SJCRH30 (cell line): ENCODE data around the gene C4BPA. TPM values are rescaled to one million over a fixed set of nuclear protein-coding genes. Genes with fewer than 3 reads are reported as not detected.

Source experiments
- DNase-seq, 2 experiments: peaks; one replicate each; pipeline ENCODE4 v3.0.0-alpha.2; 2015 to 2020
- H3K27ac ChIP-seq: fragments of 250-450 bp; sonication (Bioruptor Pico); 2 replicates; pipeline ENCODE4 v1.5.1; 2020; ENCODE audit warnings: mild to moderate bottlenecking, moderate library complexity
- H3K27me3 ChIP-seq: fragments of 250-450 bp; sonication (Bioruptor Pico); 2 replicates; pipeline ENCODE4 v1.5.1; 2020; ENCODE audit warnings: mild to moderate bottlenecking, moderate library complexity
- H3K36me3 ChIP-seq: fragments of 250-450 bp; sonication (Bioruptor Pico); 2 replicates; pipeline ENCODE4 v1.5.1; 2020; ENCODE audit warnings: mild to moderate bottlenecking, moderate library complexity
- H3K4me1 ChIP-seq: fragments of 250-450 bp; sonication (Bioruptor Pico); 2 replicates; pipeline ENCODE4 v1.5.1; 2020; ENCODE audit warnings: mild to moderate bottlenecking, moderate library complexity
- H3K4me3 ChIP-seq: fragments of 250-450 bp; sonication (Bioruptor Pico); 2 replicates; pipeline ENCODE4 v1.5.1; 2020; ENCODE audit warnings: mild to moderate bottlenecking, moderate library complexity
- H3K9me3 ChIP-seq: fragments of 250-450 bp; sonication (Bioruptor Pico); replicated peaks from 2 replicates; pipeline ENCODE4 v1.5.1; 2020; ENCODE audit warnings: mild to moderate bottlenecking, moderate library complexity
- total RNA-seq: library from RNA; depleted of rRNA; stranded (reverse); fragments of >200 nt; shearing (Covaris generic); gene quantifications from 2 replicates; pipeline ENCODE4 v1.2.3, GENCODE V29; 2014; rRNA removed

Gene C4BPA
- 0.05 and 0.06 TPM in 2 replicates for total RNA-seq

- Histone ChIP-seq H3K4me1 (no peaks in the 10 kb centered on the region), H3K27me3 (peaks cover 13% of the 10 kb centered on the region), H3K9me3 (no peaks in the 10 kb centered on the region), H3K36me3 (no peaks in the 10 kb centered on the region), H3K27ac (no peak within 1 kb of the TSS), H3K4me3 (no peak within 1 kb of the TSS)
- DNase-seq, result no peak
These were observed at the start of gene C4BPA for GRCh38 chr1:207103892-207104373. Gene C4BPA (plus strand): TSS chr1:207104233. CDS start chr1:207113026, 8,793 bp downstream.

- no peak overlapping the region for H3K4me3 ChIP-seq
- no peak overlapping the region for H3K27ac ChIP-seq
- no peak for DNase-seq
These were observed 49.5 kb upstream of the C4BPA start for GRCh38 chr1:207054491-207054890.

DNA sequence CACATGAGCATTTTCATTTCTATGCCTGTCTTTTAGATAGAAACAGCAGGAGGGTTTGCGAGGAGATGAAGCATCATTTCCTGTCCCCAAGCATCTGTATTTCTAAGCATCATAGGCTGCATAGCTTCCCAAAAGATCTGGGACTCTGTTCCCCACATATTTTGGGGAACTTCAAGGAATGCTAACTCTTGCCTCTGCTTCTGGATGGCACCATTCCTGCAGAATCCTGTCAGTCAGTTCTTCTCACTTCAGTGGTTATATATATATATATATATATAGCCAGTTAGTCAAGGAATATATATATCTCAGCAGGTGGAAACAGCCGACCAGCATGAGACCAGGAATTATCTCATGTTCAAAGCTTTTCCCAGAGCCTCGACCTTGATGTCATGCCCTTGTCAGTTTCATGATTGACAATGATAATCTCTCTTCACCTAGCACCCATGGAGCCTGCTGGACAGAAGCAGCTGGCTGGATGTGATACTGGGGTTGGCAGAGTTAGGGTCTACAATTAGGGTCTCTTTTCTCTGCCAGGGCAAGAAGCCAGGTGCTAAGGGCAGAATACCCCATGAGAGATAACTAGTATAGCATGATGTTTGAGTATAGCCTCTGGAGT lies 48.5 kb upstream of the C4BPA start:
- no peak for DNase-seq
- H3K27me3 ChIP-seq, result no peaks in the 10 kb centered on the region; the same call in none of the 2 replicates
- H3K4me3 ChIP-seq, result no peak overlapping the region
- H3K9me3 ChIP-seq, result no peaks in the 10 kb centered on the region
- H3K36me3 ChIP-seq, result no peaks in the 10 kb centered on the region
- no peak overlapping the region for H3K27ac ChIP-seq
- H3K4me1 ChIP-seq, result no peaks in the 10 kb centered on the region

More at GRCh38 chr1:207054491-207054890, 49.5 kb upstream of the C4BPA start:
- Histone ChIP-seq H3K27me3 (no peaks in the 10 kb centered on the region; the same call in none of the 2 replicates), H3K4me1 (no peaks in the 10 kb centered on the region), H3K36me3 (no peaks in the 10 kb centered on the region), H3K9me3 (no peaks in the 10 kb centered on the region)

GRCh38 chr1:207056673-207057072 lies 47.4 kb upstream of the C4BPA start:
- DNase-seq, result no peak
- Histone ChIP-seq H3K27ac (no peak overlapping the region), H3K27me3 (no peaks in the 10 kb centered on the region; the same call in none of the 2 replicates), H3K9me3 (no peaks in the 10 kb centered on the region), H3K36me3 (no peaks in the 10 kb centered on the region), H3K4me3 (no peak overlapping the region), H3K4me1 (no peaks in the 10 kb centered on the region; the same call in 1 of the 2 replicates)

DNA sequence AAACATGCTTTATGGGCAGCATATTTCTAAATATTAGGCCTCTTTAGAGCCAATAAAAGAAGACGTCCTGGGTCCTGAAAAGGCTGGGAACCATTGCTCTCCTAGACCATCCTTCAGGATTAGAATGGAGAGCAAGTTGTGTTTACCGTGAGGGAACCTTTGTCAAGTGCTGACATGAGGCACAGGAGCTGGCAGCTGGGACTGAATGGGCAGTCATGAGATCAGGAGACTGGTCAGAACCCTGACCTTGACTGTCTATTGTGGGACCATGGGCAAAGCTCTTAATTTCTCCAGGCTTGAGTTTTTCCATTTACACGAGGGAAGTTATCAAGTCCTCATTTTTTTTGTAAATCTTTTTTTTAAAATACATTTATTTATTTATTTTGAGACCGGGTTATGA lies 45.8 kb upstream of the C4BPA start:
- Histone ChIP-seq H3K27ac (no peak overlapping the region), H3K9me3 (no peaks in the 10 kb centered on the region), H3K4me1 (no peaks in the 10 kb centered on the region; the same call in 1 of the 2 replicates), H3K36me3 (no peaks in the 10 kb centered on the region), H3K4me3 (no peak overlapping the region), H3K27me3 (no peaks in the 10 kb centered on the region; the same call in none of the 2 replicates)
- no peak for DNase-seq

DNA sequence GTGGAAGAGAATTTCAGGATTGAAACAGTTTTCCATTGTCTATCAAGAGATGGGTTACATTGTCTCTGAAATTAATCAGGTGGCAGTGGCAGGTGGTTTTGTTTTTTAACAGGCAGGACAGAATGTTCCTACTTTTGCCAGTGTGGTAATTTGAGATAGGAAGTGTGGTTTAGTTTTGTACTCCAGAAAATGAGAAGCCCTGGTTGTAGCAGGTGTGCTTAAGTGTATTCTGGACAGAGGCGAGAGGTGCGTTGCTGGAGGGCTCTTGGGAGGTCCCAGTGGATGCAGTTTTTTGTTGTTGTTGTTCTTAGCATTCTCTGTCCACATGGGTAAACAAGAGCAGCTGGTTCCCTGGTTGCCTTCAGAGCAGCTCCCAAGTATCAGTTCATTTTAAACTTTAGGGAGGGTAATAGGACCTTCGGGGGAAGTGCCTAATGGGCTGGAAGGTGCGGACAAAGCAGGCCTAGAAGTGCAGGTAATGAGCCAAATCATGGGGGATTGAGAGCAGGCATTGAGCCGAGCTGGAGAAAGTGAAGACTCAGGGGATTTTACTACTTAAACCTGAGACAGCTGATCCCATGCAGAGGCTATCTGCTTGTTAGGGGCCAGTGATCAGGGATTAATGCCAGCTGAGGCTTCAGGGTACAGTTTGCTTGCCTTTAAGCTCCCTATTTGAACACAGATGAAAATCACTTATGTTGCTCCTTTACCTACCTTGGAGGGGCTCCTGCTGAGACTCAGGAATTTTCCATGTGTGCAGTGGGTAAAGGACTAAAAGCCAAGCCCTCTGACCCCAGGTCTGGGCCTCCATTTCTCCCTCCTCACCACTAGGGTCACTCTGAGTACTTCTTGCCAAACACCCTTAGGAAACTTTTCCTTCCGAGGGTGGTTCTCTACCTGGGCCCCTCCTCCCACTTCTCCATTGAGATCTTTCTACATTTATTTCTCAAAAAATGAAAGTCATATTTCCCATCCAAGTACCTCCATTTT lies 44.9 kb upstream of the C4BPA start:
- Histone ChIP-seq H3K36me3 (no peaks in the 10 kb centered on the region), H3K27ac (no peak overlapping the region), H3K9me3 (no peaks in the 10 kb centered on the region), H3K27me3 (no peaks in the 10 kb centered on the region; the same call in none of the 2 replicates), H3K4me3 (no peak overlapping the region), H3K4me1 (no peaks in the 10 kb centered on the region; the same call in 1 of the 2 replicates)
- peak in 1 of 2 experiments; percentile 49 for DNase-seq

- Histone ChIP-seq H3K4me3 (no peak overlapping the region), H3K36me3 (no peaks in the 10 kb centered on the region), H3K27me3 (peaks cover under 1% of the 10 kb centered on the region), H3K9me3 (no peaks in the 10 kb centered on the region), H3K4me1 (no peaks in the 10 kb centered on the region; the same call in 1 of the 2 replicates), H3K27ac (no peak overlapping the region)
- DNase-seq, result no peak
These were observed 44.2 kb upstream of the C4BPA start for GRCh38 chr1:207059881-207060280.

GRCh38 chr1:207060596-207060995 lies 43.4 kb upstream of the C4BPA start:
- H3K9me3 ChIP-seq, result no peaks in the 10 kb centered on the region
- H3K27me3 ChIP-seq, result peaks cover 4% of the 10 kb centered on the region
- no peak overlapping the region for H3K27ac ChIP-seq
- H3K36me3 ChIP-seq, result no peaks in the 10 kb centered on the region
- DNase-seq, result no peak
- no peak overlapping the region for H3K4me3 ChIP-seq
- H3K4me1 ChIP-seq, result no peaks in the 10 kb centered on the region; the same call in 1 of the 2 replicates

DNA sequence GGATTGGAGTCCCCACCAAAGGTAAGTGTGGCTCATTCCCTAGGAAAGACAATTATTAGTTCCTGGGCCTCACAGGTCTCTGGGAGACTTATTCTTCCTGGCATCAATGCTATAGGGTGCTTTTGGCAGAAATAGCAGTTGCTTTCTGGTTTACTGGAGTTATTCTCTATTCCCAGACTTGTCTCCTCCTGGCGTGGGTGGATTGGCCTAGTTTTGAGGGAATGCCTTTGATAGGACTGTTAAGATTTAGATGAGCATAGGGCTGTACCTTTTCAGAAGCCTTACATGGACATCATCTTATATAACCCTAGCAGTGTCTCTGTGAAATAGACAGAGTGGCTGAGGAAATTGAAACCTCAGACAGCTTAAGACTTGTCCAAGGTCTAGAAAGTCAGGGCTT lies 42.0 kb upstream of the C4BPA start:
- Histone ChIP-seq H3K36me3 (no peaks in the 10 kb centered on the region), H3K27me3 (peaks cover 4% of the 10 kb centered on the region; the same call in 1 of the 2 replicates), H3K9me3 (no peaks in the 10 kb centered on the region), H3K4me1 (no peaks in the 10 kb centered on the region; the same call in 1 of the 2 replicates), H3K4me3 (no peak overlapping the region), H3K27ac (no peak overlapping the region)
- no peak for DNase-seq

GRCh38 chr1:207063014-207063413 lies 41.0 kb upstream of the C4BPA start:
- Histone ChIP-seq H3K36me3 (no peaks in the 10 kb centered on the region), H3K27ac (no peak overlapping the region), H3K27me3 (peaks cover 4% of the 10 kb centered on the region; the same call in 1 of the 2 replicates), H3K4me1 (no peaks in the 10 kb centered on the region; the same call in 1 of the 2 replicates), H3K4me3 (no peak overlapping the region), H3K9me3 (no peaks in the 10 kb centered on the region)
- no peak for DNase-seq

- H3K27ac ChIP-seq, result no peak overlapping the region
- DNase-seq, result no peak
These were observed 39.5 kb upstream of the C4BPA start for GRCh38 chr1:207064561-207064960.

GRCh38 chr1:207067185-207067584 lies 36.8 kb upstream of the C4BPA start:
- no peaks in the 10 kb centered on the region for H3K9me3 ChIP-seq
- H3K27ac ChIP-seq, result no peak overlapping the region
- H3K36me3 ChIP-seq, result no peaks in the 10 kb centered on the region
- no peaks in the 10 kb centered on the region for H3K4me1 ChIP-seq
- no peak overlapping the region for H3K4me3 ChIP-seq
- DNase-seq, result no peak
- peaks cover 4% of the 10 kb centered on the region; the same call in 1 of the 2 replicates for H3K27me3 ChIP-seq

More at GRCh38 chr1:207064561-207064960, 39.5 kb upstream of the C4BPA start:
- Histone ChIP-seq H3K4me3 (no peak overlapping the region), H3K9me3 (no peaks in the 10 kb centered on the region), H3K36me3 (no peaks in the 10 kb centered on the region), H3K4me1 (no peaks in the 10 kb centered on the region; the same call in 1 of the 2 replicates), H3K27me3 (peaks cover 4% of the 10 kb centered on the region; the same call in 1 of the 2 replicates)

GRCh38 chr1:207067665-207068064 lies 36.4 kb upstream of the C4BPA start:
- Histone ChIP-seq H3K27ac (no peak overlapping the region), H3K9me3 (no peaks in the 10 kb centered on the region), H3K4me3 (no peak overlapping the region), H3K36me3 (no peaks in the 10 kb centered on the region), H3K27me3 (peaks cover 4% of the 10 kb centered on the region; the same call in 1 of the 2 replicates), H3K4me1 (no peaks in the 10 kb centered on the region)
- no peak for DNase-seq

GRCh38 chr1:207069061-207069460 lies 35.0 kb upstream of the C4BPA start:
- Histone ChIP-seq H3K9me3 (no peaks in the 10 kb centered on the region), H3K4me3 (no peak overlapping the region)

More at GRCh38 chr1:207069061-207069460, 35.0 kb upstream of the C4BPA start:
- peaks cover 4% of the 10 kb centered on the region; the same call in 1 of the 2 replicates for H3K27me3 ChIP-seq
- no peaks in the 10 kb centered on the region for H3K36me3 ChIP-seq
- no peaks in the 10 kb centered on the region for H3K4me1 ChIP-seq
- no peak for DNase-seq
- no peak overlapping the region for H3K27ac ChIP-seq
